A549 (cell line): ENCODE data around the gene CACNG5.

ENCODE experiments used
- BHLHE40 ChIP-seq: IDR thresholded peaks from 2 replicates; pipeline ENCODE4 v1.6.1; 2012; ENCODE audit warnings: low read depth, low read length, inconsistent platforms
- CHD2 ChIP-seq: fragments of 150-350 bp; IDR thresholded peaks from 2 replicates; pipeline ENCODE4 v1.6.1; 2014; ENCODE audit warnings: low read length; ENCODE audit not compliant: partially characterized antibody
- CTCF ChIP-seq: fragments of >200 bp; sonication (Bioruptor Twin); formaldehyde crosslinking; IDR thresholded peaks from 3 replicates; pipeline ENCODE4 v1.5.1; 2016
- HOXA7 ChIP-seq: fragments of 250-450 bp; sonication (Bioruptor Pico); IDR thresholded peaks from 2 replicates; pipeline ENCODE4 v1.5.0; 2020; ENCODE audit warnings: mild to moderate bottlenecking, moderate library complexity
- JUN ChIP-seq, 2 experiments: fragments of >200 bp; sonication (Bioruptor Twin); formaldehyde crosslinking; IDR thresholded peaks; 2 replicates in 1 of 2; 3 replicates in 1 of 2; pipeline ENCODE4 v1.6.1; 2016 to 2017
- PHF8 ChIP-seq: fragments of 200-600 bp; sonication (generic); IDR thresholded peaks from 2 replicates; pipeline ENCODE4 v1.6.1; 2016; ENCODE audit warnings: low read depth, mild to moderate bottlenecking, antibody characterized with exemption, moderate library complexity, borderline replicate concordance
- POLR2A ChIP-seq: IDR thresholded peaks from 2 replicates; pipeline ENCODE4 v1.6.1; 2012; ENCODE audit warnings: mild to moderate bottlenecking, low read length
- SMC3 ChIP-seq: fragments of >200 bp; sonication (Bioruptor Twin); formaldehyde crosslinking; IDR thresholded peaks from 3 replicates; pipeline ENCODE4 v1.6.1; 2018; ENCODE audit warnings: inconsistent platforms
- ZSCAN20 ChIP-seq: fragments of 250-450 bp; sonication (Bioruptor Pico); IDR thresholded peaks from 2 replicates; pipeline ENCODE4 v1.8.0; 2022; ENCODE audit warnings: mild to moderate bottlenecking, moderate library complexity
- TF ChIP-seq, protein P1 (sequence below): fragments of 450-650 bp; IDR thresholded peaks from 2 replicates; pipeline ENCODE4 v1.6.1; 2014; ENCODE audit warnings: antibody characterized with exemption

DNA sequence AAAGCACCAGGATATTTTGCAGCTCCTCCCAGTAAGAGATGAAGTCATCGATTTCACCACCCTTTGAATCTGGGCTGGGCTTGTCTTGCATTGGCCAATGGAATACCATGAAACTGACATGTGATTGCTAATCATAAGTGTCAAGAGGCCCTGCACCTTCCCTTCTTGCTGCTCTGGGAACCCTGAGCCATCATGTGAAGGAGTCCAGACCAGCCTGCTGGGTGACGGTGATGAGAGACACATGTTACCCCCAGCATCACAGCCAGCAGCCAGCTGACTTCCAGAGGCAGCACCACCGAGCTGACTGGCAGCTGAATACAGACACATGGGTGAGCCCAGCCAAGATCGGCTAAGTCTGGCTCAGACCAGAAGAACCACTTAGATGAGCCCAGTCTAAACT lies 86.0 kb downstream of the CACNG5 start:
- TF ChIP-seq, protein P1, sequence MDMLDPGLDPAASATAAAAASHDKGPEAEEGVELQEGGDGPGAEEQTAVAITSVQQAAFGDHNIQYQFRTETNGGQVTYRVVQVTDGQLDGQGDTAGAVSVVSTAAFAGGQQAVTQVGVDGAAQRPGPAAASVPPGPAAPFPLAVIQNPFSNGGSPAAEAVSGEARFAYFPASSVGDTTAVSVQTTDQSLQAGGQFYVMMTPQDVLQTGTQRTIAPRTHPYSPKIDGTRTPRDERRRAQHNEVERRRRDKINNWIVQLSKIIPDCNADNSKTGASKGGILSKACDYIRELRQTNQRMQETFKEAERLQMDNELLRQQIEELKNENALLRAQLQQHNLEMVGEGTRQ: no peak
- TF ChIP-seq BHLHE40 (no peak), JUN (IDR thresholded peaks at IDR 0.05) (no peak), CTCF (no peak), ZSCAN20 (CRISPR knock-in tag) (no peak), SMC3 (no peak), PHF8 (no peak), CHD2 (no peak), HOXA7 (CRISPR knock-in tag) (no peak), POLR2A (no peak)
